ENCODE data around the gene PVALB.

PVALB gene

DNA sequence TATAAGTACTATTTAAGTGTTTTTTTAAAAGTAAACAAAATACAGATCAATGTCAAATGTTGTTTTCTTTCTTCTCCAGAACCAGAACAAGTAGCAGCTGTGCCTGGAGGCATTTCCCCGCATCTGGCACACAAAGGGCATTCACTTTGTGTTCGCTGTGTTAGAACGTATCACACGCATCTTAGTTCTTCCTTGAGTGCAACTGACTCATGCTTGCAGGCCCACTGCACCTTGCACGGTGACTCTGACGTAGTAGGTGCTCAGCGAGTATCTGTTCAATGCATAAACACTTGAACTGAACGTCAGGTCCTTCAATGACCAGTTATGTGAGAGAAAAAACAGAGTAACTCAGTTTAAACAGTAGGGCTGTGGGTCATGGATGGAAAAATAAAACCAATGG lies 44.4 kb downstream of the PVALB start:
- DNase-seq (ENCODE audit: low read depth): no peak

DNA sequence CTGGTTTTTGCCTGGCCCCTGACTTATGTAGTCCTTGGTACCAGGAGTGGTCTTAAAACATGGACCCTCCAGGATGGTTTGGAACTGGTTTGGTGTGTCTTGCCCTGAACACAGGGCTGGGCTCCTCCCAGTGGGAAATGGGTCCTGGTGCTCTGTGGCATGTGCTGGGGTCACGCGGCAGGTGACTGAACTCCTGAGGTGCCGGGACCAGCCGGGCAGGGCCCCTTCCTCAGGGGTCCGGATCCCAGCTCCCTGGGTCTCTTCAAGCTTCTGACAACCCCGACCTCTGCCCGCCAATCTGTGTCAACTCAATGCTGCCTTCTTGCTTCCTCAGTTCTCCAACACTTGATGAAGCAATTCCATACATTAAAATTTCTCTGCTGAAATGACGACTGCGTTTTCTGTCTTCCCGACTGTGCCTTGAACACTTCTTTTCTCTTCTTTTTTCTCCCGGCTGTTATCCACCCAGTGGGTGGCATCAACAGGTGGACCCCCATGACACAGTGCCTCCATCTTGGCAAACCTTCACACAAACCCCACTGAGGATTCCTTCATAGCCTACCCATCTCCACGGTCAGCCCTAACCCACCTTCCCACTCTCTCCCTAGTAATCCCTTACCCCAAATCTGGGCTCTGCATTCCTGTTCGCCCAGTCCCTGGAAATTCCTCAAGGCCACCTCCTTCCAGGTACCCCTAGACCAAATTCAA lies 45.3 kb downstream of the PVALB start:
- DNase-seq (ENCODE audit: low read depth): no peak

DNA sequence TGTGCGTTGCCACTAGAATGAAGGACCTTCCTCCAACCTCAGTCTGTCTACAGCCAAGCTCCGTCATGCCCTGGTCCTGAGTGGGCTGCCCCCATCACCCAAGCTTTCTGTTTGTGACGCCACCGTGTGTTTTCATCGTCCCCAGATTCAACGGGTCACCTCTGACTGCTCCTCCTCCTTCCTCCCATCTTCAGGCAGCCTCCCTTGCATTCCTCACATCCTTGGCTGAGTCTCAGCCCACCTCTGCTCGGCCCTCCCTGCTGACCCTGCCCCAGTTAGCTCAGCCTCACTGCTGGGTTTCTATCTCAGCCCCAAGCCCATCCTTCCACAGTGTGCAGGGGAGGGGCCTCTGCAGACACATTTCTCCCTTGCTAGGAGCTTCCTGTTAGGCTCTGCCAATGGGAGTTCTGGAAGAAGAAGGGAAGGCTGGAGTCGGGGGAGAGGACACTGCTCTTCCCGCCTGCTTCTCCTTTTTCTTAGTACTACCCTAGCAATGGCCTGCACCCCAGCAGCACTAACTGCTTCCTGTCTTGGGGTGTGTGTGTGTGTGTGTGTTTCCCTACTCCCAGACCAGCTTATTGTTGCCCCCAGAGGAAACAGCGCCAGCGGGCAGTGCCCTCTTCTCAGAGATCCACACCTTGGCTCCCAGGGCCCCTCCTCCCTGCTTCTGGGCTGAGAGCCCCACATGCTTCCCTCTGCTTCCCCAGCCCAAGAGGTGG lies 46.2 kb downstream of the PVALB start:
- no peak for DNase-seq (ENCODE audit: low read depth)

- no peak for DNase-seq (ENCODE audit: low read depth)
Measured at GRCh38 chr22:36769541-36770512, 47.0 kb downstream of the PVALB start.

DNA sequence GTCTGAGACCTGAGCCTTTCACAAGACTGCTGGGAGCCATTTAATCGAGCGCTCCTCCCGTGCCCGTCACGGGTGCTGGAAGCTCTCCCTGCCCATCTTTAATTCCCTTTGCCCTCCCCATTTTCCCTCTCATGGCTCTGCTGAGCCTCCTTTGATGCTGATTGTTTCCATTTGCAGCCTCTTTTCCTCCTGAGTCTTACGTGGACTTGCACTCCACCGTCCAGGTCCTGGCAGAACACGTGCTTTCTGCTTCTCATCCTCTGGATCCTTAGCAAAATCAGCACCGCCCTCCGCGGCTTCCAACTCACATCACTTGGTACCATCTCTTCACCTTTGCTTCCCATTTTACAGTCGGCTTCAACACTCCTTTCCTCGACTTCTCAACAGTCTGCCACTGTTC lies 48.2 kb downstream of the PVALB start:
- DNase-seq (ENCODE audit: low read depth): no peak

GRCh38 chr22:36768141-36768540 lies 48.7 kb downstream of the PVALB start:
- DNase-seq (ENCODE audit: low read depth): no peak

DNA sequence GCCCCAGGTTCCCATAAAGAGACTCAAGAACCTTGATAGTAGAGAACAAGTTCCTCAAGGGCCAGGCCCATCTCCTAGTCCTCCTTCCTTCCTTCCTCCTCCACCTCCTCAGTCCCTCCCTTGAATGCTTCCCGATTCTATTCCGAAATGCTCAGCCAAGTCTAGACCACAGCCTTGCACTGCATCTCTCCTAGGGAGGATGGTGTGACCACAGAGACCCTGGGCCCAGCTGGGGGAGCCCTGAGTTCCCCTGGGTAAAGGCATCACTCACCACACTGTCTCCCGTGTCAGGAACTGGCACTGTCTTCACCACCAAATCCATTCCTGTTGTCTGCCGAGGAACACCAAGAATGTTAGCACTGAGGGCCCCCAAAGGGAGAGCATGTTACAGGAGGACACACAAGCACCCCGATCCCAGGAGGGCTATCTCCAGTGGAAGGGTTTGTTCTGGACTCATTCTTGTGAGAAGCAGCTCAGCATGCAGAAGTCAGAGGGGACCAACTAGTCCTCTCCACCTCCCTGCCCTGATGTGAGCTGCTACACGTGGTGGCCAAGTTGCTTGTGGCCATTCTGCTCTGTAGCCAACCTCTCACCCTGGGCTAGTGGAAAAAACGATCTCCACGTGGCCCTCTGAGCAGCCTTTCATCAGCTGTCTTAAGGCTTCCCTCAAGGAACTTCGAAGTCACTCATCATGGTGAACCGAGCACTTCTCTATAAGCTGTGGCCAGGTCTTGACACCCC lies 49.6 kb downstream of the PVALB start:
- no peak for DNase-seq (ENCODE audit: low read depth)

DNA sequence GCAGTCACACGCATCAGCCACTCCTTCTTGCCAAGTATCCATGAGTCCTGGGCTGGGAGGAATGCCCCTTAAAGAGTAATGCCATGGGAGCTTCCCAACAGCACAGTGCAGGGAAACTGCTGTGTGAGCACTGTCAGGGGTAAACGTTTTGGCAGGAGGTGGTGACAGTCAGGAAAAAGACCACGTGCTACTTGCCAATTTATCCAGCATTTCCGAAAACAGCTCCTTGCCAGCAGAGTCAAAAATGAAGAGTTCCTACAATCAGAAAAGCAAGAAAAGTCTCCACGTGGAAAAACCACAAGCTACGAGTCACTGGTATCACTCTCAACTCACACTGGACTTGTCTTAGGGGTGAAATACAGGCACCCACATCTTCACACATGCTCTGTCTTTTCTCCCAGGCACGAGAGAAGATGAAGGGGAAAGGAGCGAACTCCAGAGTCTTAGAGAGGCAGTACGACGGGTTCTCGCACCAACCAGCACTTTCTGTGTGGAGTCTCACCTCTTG lies 50.8 kb downstream of the PVALB start:
- DNase-seq (ENCODE audit: low read depth): peak; percentile 34

GRCh38 chr22:36765131-36765942 lies 51.5 kb downstream of the PVALB start:
- no peak for DNase-seq (ENCODE audit: low read depth)

DNA sequence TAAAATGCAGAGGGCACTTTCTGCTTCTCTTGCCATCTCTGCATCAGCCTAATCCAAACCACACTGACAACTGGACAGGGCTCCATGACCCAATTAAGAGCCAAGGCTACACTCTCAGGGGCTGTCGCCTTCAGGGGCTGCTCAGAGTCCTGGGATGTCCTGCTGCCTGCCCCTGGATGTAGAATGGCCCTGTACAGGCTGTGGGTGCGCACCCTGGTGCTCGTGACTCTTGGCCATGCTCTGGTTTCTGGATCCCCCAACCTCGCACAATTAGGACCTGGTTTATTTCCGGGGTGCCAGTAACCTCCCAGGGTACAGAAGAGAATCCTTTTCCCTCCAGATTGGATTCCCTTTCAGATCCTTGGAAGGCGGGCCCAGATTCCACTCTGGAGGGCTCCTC lies 52.2 kb downstream of the PVALB start:
- no peak for DNase-seq (ENCODE audit: low read depth)

- no peak for DNase-seq (ENCODE audit: low read depth)
Measured at GRCh38 chr22:36764060-36764459, 52.8 kb downstream of the PVALB start.

- DNase-seq (ENCODE audit: low read depth): no peak
Measured at GRCh38 chr22:36763576-36763975, 53.3 kb downstream of the PVALB start.

- peak; percentile 35 for DNase-seq (ENCODE audit: low read depth)
Measured at GRCh38 chr22:36762687-36763260, 54.1 kb downstream of the PVALB start.

GRCh38 chr22:36761553-36762240 lies 55.1 kb downstream of the PVALB start:
- no peak for DNase-seq (ENCODE audit: low read depth)

DNA sequence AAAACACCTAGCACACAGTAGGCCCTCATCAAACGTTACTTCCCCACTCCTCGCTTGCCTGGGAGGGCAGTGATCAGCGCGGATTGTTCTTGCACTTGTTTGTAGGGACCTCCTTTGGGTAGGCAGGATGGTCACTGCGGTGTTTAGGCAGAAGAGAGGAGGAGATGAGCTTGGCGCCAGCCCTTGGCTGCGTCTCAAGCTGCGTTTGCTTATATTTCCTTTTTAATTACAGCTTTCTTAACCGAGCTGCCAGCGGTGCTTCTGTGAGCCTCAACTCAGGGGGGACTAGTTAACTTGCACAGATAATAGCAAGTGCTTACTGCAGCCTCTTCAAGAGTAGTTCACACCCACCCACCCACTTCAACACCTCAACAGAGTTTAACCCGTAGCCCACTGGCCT lies 56.0 kb downstream of the PVALB start:
- DNase-seq (ENCODE audit: low read depth): no peak

GRCh38 chr22:36759481-36760159 lies 57.2 kb downstream of the PVALB start:
- no peak for DNase-seq (ENCODE audit: low read depth)

- no peak for DNase-seq (ENCODE audit: low read depth)
Measured at GRCh38 chr22:36758792-36759271, 58.0 kb downstream of the PVALB start.

GRCh38 chr22:36757668-36758211 lies 59.1 kb downstream of the PVALB start:
- peak; percentile 75 for DNase-seq (ENCODE audit: low read depth)
